B cell (primary cell): ENCODE data around the gene CFAP100. TPM values are rescaled to one million over a fixed set of nuclear protein-coding genes. Genes with fewer than 3 reads are reported as not detected.

Source experiments
- ATAC-seq: fragments of 200-7000 bp; cut with Tn5 transposase; one replicate; pipeline ENCODE4 v1.10.0; 2021; ENCODE audit warnings: low read depth, mild to moderate bottlenecking, moderate number of reproducible peaks, moderate library complexity
- CTCF ChIA-PET: fragments of 350-600 bp; sonication (Branson Sonifier 250); formaldehyde crosslinking; loops from one replicate; lab custom pipeline; 2021; ENCODE audit warnings: antibody characterized with exemption, inconsistent platforms; lab: Charles Lee
- POLR2A ChIA-PET: fragments of 350-600 bp; sonication (Branson Sonifier 250); formaldehyde crosslinking; loops from one replicate; lab custom pipeline; 2021; ENCODE audit warnings: antibody characterized with exemption; lab: Charles Lee
- DNase-seq: peaks from one replicate; pipeline ENCODE4 v3.0.0; 2013
- H2AFZ ChIP-seq: 2 replicates; pipeline ENCODE4 v1.6.1; 2012; ENCODE audit warnings: mild to moderate bottlenecking, low read depth, low read length; ENCODE audit not compliant: insufficient read depth, poor library complexity, severe bottlenecking
- H3K27ac ChIP-seq, 2 donors: 1 replicate in 1 of 2; 2 replicates in 1 of 2; pipeline ENCODE4 v1.5.1; 2012 to 2013; ENCODE audit warnings: low read length in 2 of 2, mild to moderate bottlenecking in 2 of 2, moderate library complexity in 1 of 2
- H3K27me3 ChIP-seq, 4 experiments: fragments of 200-600 bp in 1 of 4; sonication (generic) in 1 of 4; replicated peaks in 1 of 4; 1 replicate in 2 of 4; 2 replicates in 2 of 4; pipeline versions ENCODE4 v1.6.1 to v1.7.0; 2013 to 2016; ENCODE audit warnings: low read length in 3 of 4, mild to moderate bottlenecking in 2 of 4, mixed read lengths in 1 of 4, moderate library complexity in 1 of 4; ENCODE audit not compliant: insufficient read depth in 4 of 4, control insufficient read depth in 3 of 4; ENCODE audit errors: control extremely low read depth in 1 of 4
- H3K36me3 ChIP-seq, 2 experiments: replicated peaks in 1 of 2; 1 replicate in 1 of 2; 2 replicates in 1 of 2; pipeline versions ENCODE4 v1.6.1 to v1.7.1; 2013; ENCODE audit warnings: low read length in 1 of 2; ENCODE audit not compliant: insufficient read depth in 2 of 2, control insufficient read depth in 1 of 2; ENCODE audit errors: control extremely low read depth in 1 of 2, extremely low read depth in 1 of 2
- H3K4me1 ChIP-seq, 2 donors: fragments of 200-600 bp in 1 of 2; sonication (generic) in 1 of 2; 1 replicate in 1 of 2; 2 replicates in 1 of 2; pipeline versions ENCODE4 v1.5.1 to v1.6.1; 2013 to 2017; ENCODE audit warnings: low read length in 2 of 2; ENCODE audit not compliant: control insufficient read depth in 2 of 2, insufficient read depth in 2 of 2
- H3K4me2 ChIP-seq: replicated peaks from 2 replicates; pipeline ENCODE3; 2012; ENCODE audit warnings: mild to moderate bottlenecking, low read depth, low read length; ENCODE audit not compliant: poor library complexity, severe bottlenecking
- H3K4me3 ChIP-seq, 5 experiments: fragments of 200-600 bp in 1 of 5; sonication (generic) in 1 of 5; 1 replicate in 3 of 5; 2 replicates in 2 of 5; pipeline versions ENCODE4 v1.5.1 to v1.7.0; 2011 to 2016; ENCODE audit warnings: low read length in 4 of 5, mild to moderate bottlenecking in 4 of 5, low read depth in 2 of 5, control low read depth in 1 of 5, moderate library complexity in 1 of 5; ENCODE audit not compliant: insufficient read depth in 1 of 5; ENCODE audit errors: control extremely low read depth in 1 of 5, extremely low read depth in 1 of 5
- H3K79me2 ChIP-seq: fragments of 200-600 bp; sonication (generic); one replicate; pipeline ENCODE4 v1.6.0; 2016; ENCODE audit warnings: low read length; ENCODE audit not compliant: control insufficient read depth, insufficient read depth
- H3K9ac ChIP-seq: fragments of 200-600 bp; sonication (generic); 2 replicates; pipeline ENCODE4 v1.6.1; 2017; ENCODE audit warnings: mild to moderate bottlenecking, low read length, moderate library complexity
- H3K9me3 ChIP-seq, 3 donors: one replicate each; pipeline versions ENCODE4 v1.6.1 to v1.7.1; 2013; ENCODE audit warnings: low read length in 2 of 3; ENCODE audit not compliant: control insufficient read depth in 2 of 3, insufficient read depth in 1 of 3; ENCODE audit errors: control extremely low read depth in 1 of 3
- H4K20me1 ChIP-seq: 2 replicates; pipeline ENCODE4 v1.6.0; 2012; ENCODE audit warnings: mild to moderate bottlenecking, low read length; ENCODE audit not compliant: insufficient read depth, control insufficient read depth, poor library complexity, severe bottlenecking
- H3K27ac Mint-ChIP-seq: one replicate; pipeline ENCODE4 v1.8.0; 2021; ENCODE audit warnings: mixed read lengths
- H3K27me3 Mint-ChIP-seq: one replicate; pipeline ENCODE4 v1.8.0; 2021; ENCODE audit warnings: mixed read lengths
- H3K4me1 Mint-ChIP-seq: one replicate; pipeline ENCODE4 v1.8.0; 2021; ENCODE audit warnings: mixed read lengths
- H3K4me3 Mint-ChIP-seq: one replicate; pipeline ENCODE4 v1.8.0; 2021; ENCODE audit warnings: mixed read lengths
- H3K9me3 Mint-ChIP-seq: one replicate; pipeline ENCODE4 v1.8.0; 2022; ENCODE audit warnings: mixed read lengths; ENCODE audit not compliant: insufficient read depth
- EZH2 ChIP-seq: IDR thresholded peaks from 2 replicates; pipeline ENCODE4 v1.6.1; 2012; ENCODE audit warnings: borderline replicate concordance, low read depth, mild to moderate bottlenecking, moderate library complexity, low read length; ENCODE audit not compliant: insufficient read depth, poor library complexity, severe bottlenecking
- WGBS: methylation state at CpG from one replicate; pipeline ENCODE4 v1.1.5; 2013; ENCODE audit warnings: missing lambda C conversion rate; ENCODE audit not compliant: insufficient coverage; 5-methylcytosine and 5-hydroxymethylcytosine counted together
- intact Hi-C: fragments of 100-400 bp; cut with micrococcal nuclease; formaldehyde crosslinking; loops from one replicate; pipeline ENCODE4 v1.10.0; 2022
- polyA plus RNA-seq: library from polyadenylated mRNA; depleted of rRNA; stranded (reverse); fragments of >200 nt; gene quantifications from 2 replicates; pipeline ENCODE4 v1.2.3, GENCODE V29; 2012
- total RNA-seq, 2 donors: library from RNA; stranded (reverse); fragments of 120-200 nt in 1 of 2; gene quantifications; 1 replicate in 1 of 2; 2 replicates in 1 of 2; pipeline versions ENCODE4 v1.2.3 to v1.2.4, GENCODE V29; 2013 to 2022
- TF ChIP-seq, protein P1 (sequence below): fragments of 200-600 bp; IDR thresholded peaks from one replicate; pipeline ENCODE4 v1.8.0; 2022; ENCODE audit warnings: antibody characterized with exemption, mild to moderate bottlenecking

The CFAP100 gene
- total and polyA plus RNA-seq, 2 donors (not counting 1 experiment from before 2014, with no cell fraction given) = not detected

DNA sequence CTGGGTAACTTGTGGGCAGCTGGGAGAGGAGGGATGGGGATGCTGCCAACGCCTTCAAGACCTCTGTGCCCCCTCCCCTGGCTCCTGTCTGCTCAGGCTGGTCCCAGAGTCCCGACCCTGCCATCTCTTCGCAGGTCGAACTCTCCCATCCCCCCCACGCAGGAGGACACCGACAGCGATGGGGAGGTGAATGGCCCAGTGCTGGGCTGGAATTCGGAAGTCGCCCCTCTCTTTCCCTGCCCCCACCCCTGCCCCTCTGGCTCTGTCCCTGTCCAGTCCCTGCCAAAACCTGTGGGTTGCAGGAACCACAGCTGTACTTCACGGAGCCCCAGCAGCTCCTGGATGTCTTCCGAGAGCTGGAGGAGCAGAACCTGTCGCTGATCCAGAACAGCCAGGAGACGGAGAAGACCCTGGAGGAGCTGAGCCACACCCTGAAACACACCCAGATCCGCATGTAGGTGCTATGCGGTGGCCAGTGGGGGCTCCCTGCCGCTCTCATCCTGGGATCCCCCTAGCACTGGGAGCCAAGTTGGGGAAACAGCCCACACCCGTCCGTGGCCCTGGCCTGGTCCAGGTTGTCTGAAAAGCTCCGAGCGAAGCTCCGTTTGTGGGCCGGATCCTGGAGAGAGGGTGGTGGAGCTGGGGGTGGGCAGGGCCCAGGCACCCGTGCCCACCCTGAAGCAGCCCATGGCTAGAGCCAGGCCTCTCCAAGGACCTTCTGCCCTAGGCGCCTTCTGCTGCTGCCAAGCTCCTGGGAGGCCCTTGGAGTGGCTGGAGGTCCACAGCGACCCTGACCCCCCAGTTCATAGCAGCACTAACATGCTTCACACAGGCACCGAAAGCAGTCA lies 28.7 kb downstream of the CFAP100 start:
- 92% methylated on average over 24 of the region's 26 CpGs for WGBS
- Histone ChIP-seq H3K27me3 (no peaks in the 10 kb centered on the region), H4K20me1 (no peaks in the 10 kb centered on the region), H3K9me3 (peaks cover 0 to 12% (median 12%) of the 10 kb centered on the region in 3 donors), H3K9ac (no peak overlapping the region), H3K79me2 (no peaks in the 10 kb centered on the region), H2AFZ (no peak overlapping the region), H3K27ac (no peak overlapping the region), H3K4me1 (no peaks in the 10 kb centered on the region), H3K36me3 (no peaks in the 10 kb centered on the region), H3K4me2 (no peak overlapping the region), H3K4me3 (no peak overlapping the region)
- no peaks in the 10 kb centered on the region for H3K4me1 Mint-ChIP-seq
- POLR2A ChIA-PET = no interaction called here
- CTCF ChIA-PET = no interaction called here
- no peak for TF ChIP-seq EZH2
- TF ChIP-seq, protein P1, sequence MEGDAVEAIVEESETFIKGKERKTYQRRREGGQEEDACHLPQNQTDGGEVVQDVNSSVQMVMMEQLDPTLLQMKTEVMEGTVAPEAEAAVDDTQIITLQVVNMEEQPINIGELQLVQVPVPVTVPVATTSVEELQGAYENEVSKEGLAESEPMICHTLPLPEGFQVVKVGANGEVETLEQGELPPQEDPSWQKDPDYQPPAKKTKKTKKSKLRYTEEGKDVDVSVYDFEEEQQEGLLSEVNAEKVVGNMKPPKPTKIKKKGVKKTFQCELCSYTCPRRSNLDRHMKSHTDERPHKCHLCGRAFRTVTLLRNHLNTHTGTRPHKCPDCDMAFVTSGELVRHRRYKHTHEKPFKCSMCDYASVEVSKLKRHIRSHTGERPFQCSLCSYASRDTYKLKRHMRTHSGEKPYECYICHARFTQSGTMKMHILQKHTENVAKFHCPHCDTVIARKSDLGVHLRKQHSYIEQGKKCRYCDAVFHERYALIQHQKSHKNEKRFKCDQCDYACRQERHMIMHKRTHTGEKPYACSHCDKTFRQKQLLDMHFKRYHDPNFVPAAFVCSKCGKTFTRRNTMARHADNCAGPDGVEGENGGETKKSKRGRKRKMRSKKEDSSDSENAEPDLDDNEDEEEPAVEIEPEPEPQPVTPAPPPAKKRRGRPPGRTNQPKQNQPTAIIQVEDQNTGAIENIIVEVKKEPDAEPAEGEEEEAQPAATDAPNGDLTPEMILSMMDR = no peak
- ATAC-seq (no peak), DNase-seq (no peak)
- peaks cover 10% of the 10 kb centered on the region for H3K9me3 Mint-ChIP-seq
- H3K4me3 Mint-ChIP-seq = no peak overlapping the region
- H3K27me3 Mint-ChIP-seq = no peaks in the 10 kb centered on the region
- intact Hi-C loops = no loop called here
- no peak overlapping the region for H3K27ac Mint-ChIP-seq

DNA sequence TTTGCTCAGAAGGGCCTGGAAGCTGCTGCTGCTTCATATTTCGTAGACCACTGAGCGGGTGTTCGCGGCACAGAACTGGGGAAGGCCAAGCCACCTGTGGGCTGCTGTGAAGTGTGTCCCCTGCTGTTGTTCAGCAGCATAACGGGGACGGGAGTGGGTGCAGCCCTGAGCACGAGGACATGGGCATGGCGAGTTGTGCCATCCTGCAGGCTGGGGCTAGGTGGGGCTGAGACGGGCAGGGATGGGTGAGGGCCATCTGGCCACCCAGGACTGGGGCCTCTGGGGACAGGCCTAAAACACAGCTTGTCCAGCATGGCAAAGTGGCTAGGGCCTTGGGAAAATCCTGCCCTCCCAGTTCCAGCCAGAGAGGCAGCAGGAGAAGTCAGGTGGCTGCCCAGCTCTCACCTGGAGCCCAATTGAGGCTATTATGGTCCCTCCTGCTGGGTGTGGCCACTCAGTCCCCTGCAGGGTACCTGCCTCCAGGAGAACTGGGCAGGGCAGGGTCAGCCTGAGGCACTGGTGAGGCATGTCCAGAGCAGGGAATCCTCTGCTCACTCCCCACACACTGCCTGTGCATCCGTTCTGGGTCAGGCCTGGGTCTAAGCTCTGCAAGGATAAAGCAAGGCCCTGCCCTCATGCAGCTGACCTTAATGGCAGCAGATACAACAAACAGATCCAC lies 29.5 kb downstream of the CFAP100 start:
- no peak for ATAC-seq
- H3K27ac Mint-ChIP-seq = no peak overlapping the region

More for the DNA sequence above, 29.5 kb downstream of the CFAP100 start:
- H3K4me1 ChIP-seq = no peaks in the 10 kb centered on the region
- H3K4me2 ChIP-seq = no peak overlapping the region
- no peaks in the 10 kb centered on the region for H3K79me2 ChIP-seq
- H3K9me3 Mint-ChIP-seq = peaks cover 10% of the 10 kb centered on the region
- H3K36me3 ChIP-seq = no peaks in the 10 kb centered on the region
- CTCF ChIA-PET = no interaction called here
- TF ChIP-seq, protein P1 = no peak
- TF ChIP-seq EZH2 = no peak
- intact Hi-C loops = no loop called here
- H3K27me3 Mint-ChIP-seq = no peaks in the 10 kb centered on the region
- H2AFZ ChIP-seq = no peak overlapping the region
- no peaks in the 10 kb centered on the region for H4K20me1 ChIP-seq
- no peak overlapping the region for H3K27ac ChIP-seq
- 95% methylated on average over 10 of the region's 10 CpGs for WGBS
- no peak overlapping the region for H3K4me3 Mint-ChIP-seq
- no peak for DNase-seq
- POLR2A ChIA-PET = no interaction called here
- H3K27me3 ChIP-seq = no peaks in the 10 kb centered on the region
- H3K9ac ChIP-seq = no peak overlapping the region
- peaks cover 0 to 16% (median 12%) of the 10 kb centered on the region in 3 donors for H3K9me3 ChIP-seq
- H3K4me1 Mint-ChIP-seq = no peaks in the 10 kb centered on the region
- no peak overlapping the region for H3K4me3 ChIP-seq
